ENCODE measurements around the gene PRSS8.

Gene PRSS8

DNA sequence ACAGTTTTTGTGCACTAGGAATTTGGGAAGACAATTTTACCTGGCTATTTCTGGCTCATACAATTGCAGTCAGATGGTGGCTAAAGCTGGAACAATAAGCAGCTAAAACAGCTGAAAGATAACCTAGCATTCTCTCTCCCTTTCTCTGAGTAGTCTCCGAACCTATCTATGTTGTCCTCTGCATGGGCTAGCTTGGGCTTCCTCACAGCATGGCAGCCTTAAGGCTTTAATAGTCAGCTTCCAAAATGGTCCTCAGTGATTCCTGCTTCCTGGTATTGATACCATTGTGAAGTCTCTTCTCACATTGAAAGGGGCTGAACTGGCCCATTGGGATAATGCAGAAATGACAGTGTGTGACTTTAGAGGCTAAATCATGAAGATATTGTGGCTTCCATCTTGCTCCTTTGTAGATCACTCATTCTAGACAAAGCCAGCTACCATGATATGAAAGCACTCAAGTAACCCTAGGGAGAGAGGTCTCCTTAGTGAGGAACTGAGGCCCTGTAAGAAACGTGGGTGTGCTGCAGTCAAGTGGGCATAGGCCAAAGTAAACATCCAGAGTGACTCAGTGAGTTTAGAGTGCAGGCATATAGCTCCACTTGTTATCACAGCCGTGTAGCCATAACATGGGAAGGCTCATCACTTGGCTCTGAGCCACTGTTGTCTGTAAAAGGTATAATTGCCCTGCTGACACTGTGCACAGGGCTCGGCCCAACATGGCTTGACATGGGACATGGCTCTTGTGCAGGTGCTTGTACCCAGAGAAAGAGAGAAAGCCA is 35.5 kb downstream of the PRSS8 start:
- no peak for DNase-seq

DNA sequence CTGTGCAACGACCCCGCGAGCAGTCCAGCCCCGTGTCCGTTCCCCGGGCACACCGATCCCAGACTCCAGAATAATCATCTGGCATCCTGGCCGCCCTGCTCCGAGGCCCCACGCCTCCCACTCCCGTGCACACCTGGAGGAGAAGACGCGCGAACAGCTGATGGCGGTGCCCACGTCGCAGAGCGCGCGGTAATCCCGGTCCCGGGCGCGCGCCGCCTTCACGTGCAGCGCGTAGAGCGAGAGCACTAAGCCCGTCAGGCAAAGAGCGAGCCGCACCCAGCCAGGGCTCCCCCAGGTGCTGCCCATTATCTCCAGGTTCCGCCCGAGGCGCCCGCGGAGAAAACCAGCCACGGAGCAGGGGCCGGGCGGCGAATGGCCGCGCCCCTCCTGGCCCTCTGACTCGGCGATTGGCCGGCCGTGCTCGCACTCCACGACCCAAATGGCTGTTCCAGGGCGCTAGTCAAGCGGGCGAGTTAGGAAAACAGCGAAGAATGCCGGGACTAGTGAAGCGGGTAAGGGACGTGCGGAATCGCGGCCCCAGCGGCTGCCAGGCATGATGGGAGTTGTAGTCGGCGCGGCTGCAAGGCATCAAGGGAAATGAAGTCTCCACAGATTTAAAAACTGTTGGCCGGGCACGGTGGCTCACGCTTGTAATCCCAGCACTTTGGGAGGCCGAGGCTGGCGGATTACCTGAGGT is 41.0 kb downstream of the PRSS8 start, which contains the start of gene VKORC1:
Gene VKORC1 (minus strand): TSS at position 374 of the 697 bp plus-strand sequence. CDS start 68 bp downstream, at position 306.
- DNase-seq = peak; percentile 67

DNA sequence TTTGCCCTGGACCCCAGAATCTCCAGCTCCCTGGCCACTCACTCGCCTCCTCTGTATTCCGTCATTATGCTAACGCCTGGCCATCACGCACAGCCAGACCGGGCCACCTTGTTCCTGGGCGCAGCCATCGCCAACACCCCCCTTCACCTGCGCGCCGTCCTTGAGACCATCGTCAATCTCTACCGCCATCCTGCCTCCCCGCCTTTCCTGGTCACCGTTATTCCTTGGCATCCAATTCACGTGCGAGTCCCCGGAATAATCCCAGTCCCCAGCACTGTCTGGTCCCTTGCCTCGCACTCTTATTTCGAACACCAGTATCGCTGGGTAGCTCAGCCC is 41.5 kb downstream of the PRSS8 start:
- DNase-seq = no peak

GRCh38 chr16:31093132-31093703 is 42.3 kb downstream of the PRSS8 start:
- DNase-seq = no peak

- DNase-seq = no peak
Measured at GRCh38 chr16:31092330-31092729, 43.2 kb downstream of the PRSS8 start.

GRCh38 chr16:31090540-31090939 is 45.0 kb downstream of the PRSS8 start:
- DNase-seq = no peak

- no peak for DNase-seq
Measured at GRCh38 chr16:31089199-31089598, 46.3 kb downstream of the PRSS8 start.

- no peak for DNase-seq
Measured at GRCh38 chr16:31088459-31089183, 46.9 kb downstream of the PRSS8 start, which contains the start of gene PRSS53. PRSS53 (minus strand) TSS chr16:31088943; CDS start chr16:31088809, 134 bp downstream.

DNA sequence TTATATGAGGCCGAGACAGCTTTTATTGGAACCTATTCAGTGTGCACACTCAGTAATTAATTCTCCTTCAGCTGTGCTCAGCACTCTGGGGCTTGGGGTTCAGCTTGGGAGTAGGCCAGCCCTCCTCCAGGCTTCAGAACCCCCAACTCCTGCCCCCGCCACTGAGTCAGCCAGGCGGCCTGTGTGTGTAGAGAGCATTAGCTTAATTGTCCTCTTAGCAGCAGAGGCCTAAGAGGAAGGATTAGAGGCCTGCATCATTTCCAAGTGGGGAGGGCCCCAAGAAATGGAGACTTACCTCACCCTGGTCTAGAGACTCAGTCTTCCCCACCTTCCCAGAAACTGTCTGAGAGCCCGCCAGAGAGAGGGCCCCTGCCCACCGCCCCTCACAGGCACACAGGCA is 47.6 kb downstream of the PRSS8 start:
- no peak for DNase-seq

DNA sequence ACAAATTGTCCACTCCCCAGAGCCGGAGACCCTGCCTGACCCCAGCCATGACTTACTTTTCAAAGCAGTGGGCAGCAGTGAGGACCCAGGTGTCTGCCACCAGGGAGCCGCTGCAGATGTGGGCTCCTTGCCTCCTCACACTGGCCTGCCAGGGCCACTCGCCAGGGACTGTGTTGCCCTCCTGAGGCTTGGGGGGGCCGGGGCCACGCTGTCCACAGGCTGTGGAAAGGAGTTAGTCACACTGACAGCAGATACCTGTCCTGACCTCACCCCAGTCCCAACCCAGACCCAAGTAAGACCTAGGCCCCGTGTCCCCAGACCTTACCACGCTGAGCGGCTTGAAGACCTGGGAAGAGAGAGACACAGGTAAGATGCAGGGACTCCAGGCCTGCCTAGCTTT is 48.0 kb downstream of the PRSS8 start:
- no peak for DNase-seq

DNA sequence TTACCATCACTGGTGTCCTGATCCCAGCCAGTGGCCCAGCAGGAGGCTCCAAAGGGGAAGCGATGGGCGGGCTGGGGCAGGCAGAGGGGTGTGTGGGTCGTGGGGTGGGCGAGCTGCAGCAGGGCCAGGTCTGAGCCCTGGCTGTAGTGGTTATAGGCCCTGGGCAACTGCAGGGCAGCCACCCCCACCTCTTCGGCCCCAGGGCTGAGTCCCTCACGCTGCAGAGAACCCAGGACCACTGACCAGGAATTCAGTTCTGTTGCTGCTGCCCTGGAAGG is 49.0 kb downstream of the PRSS8 start:
- DNase-seq = no peak

- no peak for DNase-seq
Measured at GRCh38 chr16:31085873-31086628, 49.5 kb downstream of the PRSS8 start.

DNA sequence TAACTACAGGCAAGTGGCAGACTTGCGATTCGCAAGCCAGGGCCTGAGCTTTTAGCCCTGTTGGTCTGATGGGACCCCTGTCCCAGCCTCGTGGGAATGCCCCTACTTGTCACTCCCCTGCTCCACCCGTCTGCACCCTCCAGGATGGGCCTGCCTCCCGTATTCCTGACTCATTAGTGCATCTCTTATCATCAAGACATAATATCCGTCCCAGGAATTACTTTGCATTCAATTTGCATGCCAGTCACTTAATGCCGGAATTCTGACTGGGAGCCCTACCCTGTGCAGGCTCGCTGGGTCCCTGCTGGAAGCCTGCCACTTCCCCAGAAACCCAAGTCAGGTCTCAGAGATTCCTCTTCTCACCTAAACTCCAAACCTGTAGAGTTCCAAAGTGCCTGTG is 50.1 kb downstream of the PRSS8 start:
- no peak for DNase-seq

GRCh38 chr16:31084584-31085302 is 50.8 kb downstream of the PRSS8 start:
- no peak for DNase-seq

DNA sequence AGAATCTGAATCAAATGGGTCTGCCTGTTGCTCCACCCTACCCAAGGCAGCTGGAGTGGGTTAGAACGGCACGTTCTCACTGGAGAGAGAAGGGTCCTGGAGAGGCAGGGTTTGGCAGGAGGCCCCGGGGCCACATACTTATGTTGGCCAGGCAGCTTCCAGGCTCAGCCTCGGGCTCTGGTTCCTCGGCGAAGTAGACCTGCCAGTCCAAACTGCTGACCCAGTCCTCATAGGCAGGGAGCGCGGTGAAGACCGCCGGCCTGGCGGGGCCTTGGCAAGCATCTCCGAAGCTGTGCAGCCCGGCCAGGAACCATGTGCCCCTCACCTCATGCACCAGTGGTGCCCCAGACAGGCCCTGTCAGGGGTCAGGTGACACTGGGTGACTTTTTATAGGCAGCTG is 51.5 kb downstream of the PRSS8 start:
- DNase-seq = no peak

GRCh38 chr16:31083556-31083955 is 52.0 kb downstream of the PRSS8 start:
- DNase-seq = no peak

DNA sequence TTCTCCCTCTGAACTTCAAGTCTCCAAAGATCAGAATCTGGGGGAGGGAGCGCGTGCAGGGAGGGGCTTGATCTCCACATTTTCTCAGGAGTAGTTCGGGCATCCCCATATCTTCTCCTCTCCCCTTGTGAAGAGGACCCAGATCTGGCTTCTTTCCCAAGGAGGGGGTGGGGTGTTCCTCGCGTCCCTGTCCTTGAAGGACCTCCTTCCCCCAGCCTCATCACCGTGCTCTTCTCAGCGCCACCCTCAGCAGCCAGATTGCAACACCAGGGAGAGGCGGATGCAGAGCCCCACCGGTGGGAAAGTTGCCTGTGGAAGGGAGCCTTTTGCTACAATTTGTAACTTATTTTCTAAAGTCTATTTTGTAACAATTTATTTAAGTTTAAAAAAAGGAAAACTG is 52.4 kb downstream of the PRSS8 start:
- DNase-seq = no peak

GRCh38 chr16:31082368-31083045 is 53.0 kb downstream of the PRSS8 start:
- no peak for DNase-seq
